B cell (primary cell): ENCODE data around the gene POLG2. TPM values are rescaled to one million over a fixed set of nuclear protein-coding genes. Genes with fewer than 3 reads are reported as not detected.

Experiments
- ATAC-seq: fragments of 200-7000 bp; cut with Tn5 transposase; one replicate; pipeline ENCODE4 v1.10.0; 2021; ENCODE audit warnings: low read depth, mild to moderate bottlenecking, moderate number of reproducible peaks, moderate library complexity
- CTCF ChIA-PET: fragments of 350-600 bp; sonication (Branson Sonifier 250); formaldehyde crosslinking; loops from one replicate; lab custom pipeline; 2021; ENCODE audit warnings: antibody characterized with exemption, inconsistent platforms; lab: Charles Lee
- POLR2A ChIA-PET: fragments of 350-600 bp; sonication (Branson Sonifier 250); formaldehyde crosslinking; loops from one replicate; lab custom pipeline; 2021; ENCODE audit warnings: antibody characterized with exemption; lab: Charles Lee
- DNase-seq: peaks from one replicate; pipeline ENCODE4 v3.0.0; 2013
- H2AFZ ChIP-seq: 2 replicates; pipeline ENCODE4 v1.6.1; 2012; ENCODE audit warnings: mild to moderate bottlenecking, low read depth, low read length; ENCODE audit not compliant: insufficient read depth, poor library complexity, severe bottlenecking
- H3K27ac ChIP-seq, 2 donors: 1 replicate in 1 of 2; 2 replicates in 1 of 2; pipeline ENCODE4 v1.5.1; 2012 to 2013; ENCODE audit warnings: low read length in 2 of 2, mild to moderate bottlenecking in 2 of 2, moderate library complexity in 1 of 2
- H3K27me3 ChIP-seq, 4 experiments: fragments of 200-600 bp in 1 of 4; sonication (generic) in 1 of 4; replicated peaks in 1 of 4; 1 replicate in 2 of 4; 2 replicates in 2 of 4; pipeline versions ENCODE4 v1.6.1 to v1.7.0; 2013 to 2016; ENCODE audit warnings: low read length in 3 of 4, mild to moderate bottlenecking in 2 of 4, mixed read lengths in 1 of 4, moderate library complexity in 1 of 4; ENCODE audit not compliant: insufficient read depth in 4 of 4, control insufficient read depth in 3 of 4; ENCODE audit errors: control extremely low read depth in 1 of 4
- H3K36me3 ChIP-seq, 2 experiments: replicated peaks in 1 of 2; 1 replicate in 1 of 2; 2 replicates in 1 of 2; pipeline versions ENCODE4 v1.6.1 to v1.7.1; 2013; ENCODE audit warnings: low read length in 1 of 2; ENCODE audit not compliant: insufficient read depth in 2 of 2, control insufficient read depth in 1 of 2; ENCODE audit errors: control extremely low read depth in 1 of 2, extremely low read depth in 1 of 2
- H3K4me1 ChIP-seq, 2 donors: fragments of 200-600 bp in 1 of 2; sonication (generic) in 1 of 2; 1 replicate in 1 of 2; 2 replicates in 1 of 2; pipeline versions ENCODE4 v1.5.1 to v1.6.1; 2013 to 2017; ENCODE audit warnings: low read length in 2 of 2; ENCODE audit not compliant: control insufficient read depth in 2 of 2, insufficient read depth in 2 of 2
- H3K4me2 ChIP-seq: replicated peaks from 2 replicates; pipeline ENCODE3; 2012; ENCODE audit warnings: mild to moderate bottlenecking, low read depth, low read length; ENCODE audit not compliant: poor library complexity, severe bottlenecking
- H3K4me3 ChIP-seq, 5 experiments: fragments of 200-600 bp in 1 of 5; sonication (generic) in 1 of 5; 1 replicate in 3 of 5; 2 replicates in 2 of 5; pipeline versions ENCODE4 v1.5.1 to v1.7.0; 2011 to 2016; ENCODE audit warnings: low read length in 4 of 5, mild to moderate bottlenecking in 4 of 5, low read depth in 2 of 5, control low read depth in 1 of 5, moderate library complexity in 1 of 5; ENCODE audit not compliant: insufficient read depth in 1 of 5; ENCODE audit errors: control extremely low read depth in 1 of 5, extremely low read depth in 1 of 5
- H3K79me2 ChIP-seq: fragments of 200-600 bp; sonication (generic); one replicate; pipeline ENCODE4 v1.6.0; 2016; ENCODE audit warnings: low read length; ENCODE audit not compliant: control insufficient read depth, insufficient read depth
- H3K9ac ChIP-seq: fragments of 200-600 bp; sonication (generic); 2 replicates; pipeline ENCODE4 v1.6.1; 2017; ENCODE audit warnings: mild to moderate bottlenecking, low read length, moderate library complexity
- H3K9me3 ChIP-seq, 3 donors: one replicate each; pipeline versions ENCODE4 v1.6.1 to v1.7.1; 2013; ENCODE audit warnings: low read length in 2 of 3; ENCODE audit not compliant: control insufficient read depth in 2 of 3, insufficient read depth in 1 of 3; ENCODE audit errors: control extremely low read depth in 1 of 3
- H4K20me1 ChIP-seq: 2 replicates; pipeline ENCODE4 v1.6.0; 2012; ENCODE audit warnings: mild to moderate bottlenecking, low read length; ENCODE audit not compliant: insufficient read depth, control insufficient read depth, poor library complexity, severe bottlenecking
- H3K27ac Mint-ChIP-seq: one replicate; pipeline ENCODE4 v1.8.0; 2021; ENCODE audit warnings: mixed read lengths
- H3K27me3 Mint-ChIP-seq: one replicate; pipeline ENCODE4 v1.8.0; 2021; ENCODE audit warnings: mixed read lengths
- H3K4me1 Mint-ChIP-seq: one replicate; pipeline ENCODE4 v1.8.0; 2021; ENCODE audit warnings: mixed read lengths
- H3K4me3 Mint-ChIP-seq: one replicate; pipeline ENCODE4 v1.8.0; 2021; ENCODE audit warnings: mixed read lengths
- H3K9me3 Mint-ChIP-seq: one replicate; pipeline ENCODE4 v1.8.0; 2022; ENCODE audit warnings: mixed read lengths; ENCODE audit not compliant: insufficient read depth
- CTCF ChIP-seq: fragments of 200-600 bp; IDR thresholded peaks from one replicate; pipeline ENCODE4 v1.8.0; 2022; ENCODE audit warnings: antibody characterized with exemption, mild to moderate bottlenecking
- EZH2 ChIP-seq: IDR thresholded peaks from 2 replicates; pipeline ENCODE4 v1.6.1; 2012; ENCODE audit warnings: borderline replicate concordance, low read depth, mild to moderate bottlenecking, moderate library complexity, low read length; ENCODE audit not compliant: insufficient read depth, poor library complexity, severe bottlenecking
- WGBS: methylation state at CpG from one replicate; pipeline ENCODE4 v1.1.5; 2013; ENCODE audit warnings: missing lambda C conversion rate; ENCODE audit not compliant: insufficient coverage; 5-methylcytosine and 5-hydroxymethylcytosine counted together
- intact Hi-C: fragments of 100-400 bp; cut with micrococcal nuclease; formaldehyde crosslinking; loops from one replicate; pipeline ENCODE4 v1.10.0; 2022
- polyA plus RNA-seq: library from polyadenylated mRNA; depleted of rRNA; stranded (reverse); fragments of >200 nt; gene quantifications from 2 replicates; pipeline ENCODE4 v1.2.3, GENCODE V29; 2012
- total RNA-seq, 2 donors: library from RNA; stranded (reverse); fragments of 120-200 nt in 1 of 2; gene quantifications; 1 replicate in 1 of 2; 2 replicates in 1 of 2; pipeline versions ENCODE4 v1.2.3 to v1.2.4, GENCODE V29; 2013 to 2022

POLG2 gene
- total and polyA plus RNA-seq, 2 donors (not counting 1 experiment from before 2014, with no cell fraction given) = 26.9 to 74.5 TPM

DNA sequence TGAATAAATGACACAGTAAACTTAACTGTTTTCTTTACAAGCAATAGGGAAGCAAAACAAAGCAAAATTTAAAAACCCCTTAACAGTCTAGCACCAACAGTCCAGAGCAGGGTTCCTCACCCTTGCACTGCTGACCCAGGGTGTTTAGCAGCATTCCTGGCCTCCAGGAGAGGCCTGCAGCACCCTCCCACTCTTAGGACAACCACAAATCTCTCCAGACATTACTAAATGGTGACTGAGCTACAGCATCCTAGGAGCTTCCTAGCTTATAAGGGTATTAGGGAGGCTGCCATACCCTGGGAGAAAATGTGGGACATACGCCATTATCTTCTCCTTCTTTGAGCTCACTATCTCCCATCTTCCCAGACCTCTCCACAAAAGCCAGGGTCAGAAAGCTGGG lies 15.9 kb downstream of the POLG2 start:
- H3K9ac ChIP-seq = no peak overlapping the region
- H3K27ac ChIP-seq = no peak overlapping the region
- H3K4me2 ChIP-seq = no peak overlapping the region
- H3K9me3 ChIP-seq = no peaks in the 10 kb centered on the region
- no peaks in the 10 kb centered on the region for H3K27me3 Mint-ChIP-seq
- H4K20me1 ChIP-seq = no peaks in the 10 kb centered on the region
- POLR2A ChIA-PET = no interaction called here
- CTCF ChIA-PET = interaction anchor here (0.5 to 1.9 kb wide), 2 partner anchors 60 to 771 kb away, joined by 3 to 6 read pairs; no protein-coding TSS in a partner anchor
- no peak overlapping the region for H3K27ac Mint-ChIP-seq
- H3K27me3 ChIP-seq = no peaks in the 10 kb centered on the region
- H3K36me3 ChIP-seq = peaks cover 15 to 74% of the 10 kb centered on the region in 2 experiments
- H3K79me2 ChIP-seq = peaks cover 2% of the 10 kb centered on the region
- no peak overlapping the region for H3K4me3 Mint-ChIP-seq
- TF ChIP-seq CTCF (no peak), EZH2 (no peak)
- H3K9me3 Mint-ChIP-seq = no peaks in the 10 kb centered on the region
- H3K4me1 Mint-ChIP-seq = no peaks in the 10 kb centered on the region
- no peak overlapping the region for H2AFZ ChIP-seq
- peaks cover 0 to under 1% of the 10 kb centered on the region in 2 donors for H3K4me1 ChIP-seq
- intact Hi-C loops = no loop called here
- WGBS = no CpG with 5 or more reads among the region's 1 CpG
- H3K4me3 ChIP-seq = no peak overlapping the region
- DNase-seq = no peak
- ATAC-seq = no peak

GRCh38 chr17:64477849-64478248 lies 19.0 kb downstream of the POLG2 start:
- CTCF ChIA-PET = interaction anchor here (0.6 to 2.0 kb wide), 4 partner anchors 10 to 58 kb away, joined by 4 to 8 read pairs (median 4); no protein-coding TSS in a partner anchor

More at GRCh38 chr17:64477849-64478248, 19.0 kb downstream of the POLG2 start:
- Mint-ChIP-seq H3K27ac (no peak overlapping the region), H3K9me3 (no peaks in the 10 kb centered on the region), H3K27me3 (no peaks in the 10 kb centered on the region), H3K4me1 (peaks cover 4% of the 10 kb centered on the region), H3K4me3 (no peak overlapping the region)
- WGBS = no CpG with 5 or more reads among the region's 1 CpG
- H3K79me2 ChIP-seq = no peaks in the 10 kb centered on the region
- no peaks in the 10 kb centered on the region for H4K20me1 ChIP-seq
- H3K4me1 ChIP-seq = peaks cover 4 to 11% of the 10 kb centered on the region in 2 donors
- DNase-seq (no peak), ATAC-seq (no peak)
- POLR2A ChIA-PET = interaction anchor here (0.6 kb wide), 1 partner anchor 582 kb away, joined by 6 read pairs; no protein-coding TSS in a partner anchor
- intact Hi-C loops = no loop called here
- H3K9ac ChIP-seq = no peak overlapping the region
- no peak overlapping the region for H3K4me2 ChIP-seq
- H3K9me3 ChIP-seq = no peaks in the 10 kb centered on the region
- no peaks in the 10 kb centered on the region for H3K27me3 ChIP-seq
- H3K36me3 ChIP-seq = peaks cover 15 to 49% of the 10 kb centered on the region in 2 experiments
- H3K27ac ChIP-seq = no peak overlapping the region
- no peak overlapping the region for H2AFZ ChIP-seq
- no peak for TF ChIP-seq CTCF
- no peak for TF ChIP-seq EZH2
- no peak overlapping the region for H3K4me3 ChIP-seq
